HepG2 (cell line): ENCODE data around the gene MT1A. TPM values are rescaled to one million over a fixed set of nuclear protein-coding genes. Genes with fewer than 3 reads are reported as not detected.

Experiments
- ATAC-seq: fragments of 200-7000 bp; cut with Tn5 transposase; 3 replicates; pipeline ENCODE4 v1.9.1; 2020; ENCODE audit warnings: mild to moderate bottlenecking, moderate library complexity
- BruUV-seq: library from RNA; stranded (reverse); fragments of 400-500 nt; replicated peaks from 2 replicates; lab custom pipeline; 2021; lab: Mats Ljungman, UMichigan
- CTCF ChIA-PET: fragments of 300-600 bp; formaldehyde crosslinking; extraction: SDS; loops from one replicate; lab custom pipeline; 2021; ENCODE audit warnings: low total read pairs, inconsistent platforms, low intra/inter-chr PET ratio; lab: Yijun Ruan, JAX
- POLR2A ChIA-PET: fragments of 350-600 bp; sonication (Branson Sonifier 250); formaldehyde crosslinking; loops from one replicate; lab custom pipeline; 2020; ENCODE audit warnings: antibody characterized with exemption, inconsistent platforms; lab: Yijun Ruan, JAX
- DNase-seq: peaks from one replicate; pipeline ENCODE4 v3.0.0-alpha.2; 2015; ENCODE audit warnings: low spot score
- FAIRE-seq: peaks from 3 replicates; lab custom pipeline; 2011; peaks lifted over from hg19 to GRCh38; lab: Jason Lieb, UNC
- H2AFZ ChIP-seq: one replicate; pipeline ENCODE4 v1.6.1; 2011; ENCODE audit warnings: low read length, inconsistent platforms
- H3K27ac ChIP-seq: fragments of 300-600 bp; 3 replicates; pipeline ENCODE4 v1.8.0; 2011; ENCODE audit warnings: mixed run types, mild to moderate bottlenecking, mixed read lengths, low read length, inconsistent platforms; ENCODE audit not compliant: insufficient read depth; ENCODE audit errors: extremely low read length
- H3K27me3 ChIP-seq, 2 experiments: fragments of 200-600 bp in 1 of 2; 2 replicates in 1 of 2; 3 replicates in 1 of 2; pipeline versions ENCODE4 v1.6.0 to v1.8.0; 2011; ENCODE audit warnings: low read length in 2 of 2, mild to moderate bottlenecking in 2 of 2, moderate library complexity in 2 of 2, inconsistent platforms in 1 of 2; ENCODE audit not compliant: insufficient read depth in 2 of 2, control insufficient read depth in 1 of 2
- H3K36me3 ChIP-seq, 2 experiments: fragments of 200-600 bp in 1 of 2; replicated peaks in 1 of 2; 2 replicates in 1 of 2; 3 replicates in 1 of 2; pipeline versions ENCODE4 v1.5.1 to v1.8.0; 2011; ENCODE audit warnings: low read length in 2 of 2, inconsistent platforms in 1 of 2; ENCODE audit not compliant: insufficient read depth in 2 of 2, control insufficient read depth in 1 of 2
- H3K4me1 ChIP-seq: 2 replicates; pipeline ENCODE4 v1.5.1; 2012; ENCODE audit warnings: low read length, inconsistent platforms; ENCODE audit not compliant: insufficient read depth
- H3K4me2 ChIP-seq: 2 replicates; pipeline ENCODE4 v1.6.0; 2011; ENCODE audit warnings: low read depth, low read length, inconsistent platforms
- H3K4me3 ChIP-seq, 3 experiments: fragments of 200-600 bp in 1 of 3; sonication (generic), shearing (Covaris generic) in 1 of 3; replicated peaks in 1 of 3; 2 replicates each; pipeline ENCODE4 v1.5.1; 2011 to 2016; ENCODE audit warnings: low read length in 3 of 3, inconsistent platforms in 2 of 3, low read depth in 2 of 3, mild to moderate bottlenecking in 2 of 3, control low read depth in 1 of 3, mixed read lengths in 1 of 3; ENCODE audit not compliant: insufficient read depth in 1 of 3
- H3K79me2 ChIP-seq: one replicate; pipeline ENCODE4 v1.6.1; 2011; ENCODE audit warnings: low read length, inconsistent platforms; ENCODE audit not compliant: insufficient read depth
- H3K9ac ChIP-seq: 2 replicates; pipeline ENCODE4 v1.6.0; 2011; ENCODE audit warnings: mild to moderate bottlenecking, low read depth, low read length, inconsistent platforms; ENCODE audit not compliant: insufficient read depth
- H3K9me3 ChIP-seq: 2 replicates; pipeline ENCODE4 v1.5.1; 2012; ENCODE audit warnings: mild to moderate bottlenecking, low read length
- H4K20me1 ChIP-seq: 2 replicates; pipeline ENCODE4 v1.6.0; 2011; ENCODE audit warnings: inconsistent platforms, mild to moderate bottlenecking, low read length, moderate library complexity; ENCODE audit not compliant: insufficient read depth
- ARNT2 ChIP-seq: sonication (generic); formaldehyde crosslinking; IDR thresholded peaks from 2 replicates; pipeline ENCODE4 v1.8.0; 2022; ENCODE audit warnings: mild to moderate bottlenecking, low read depth, missing genetic modification reagents, moderate library complexity
- DPF2 ChIP-seq: sonication (generic); formaldehyde crosslinking; IDR thresholded peaks from 2 replicates; pipeline ENCODE4 v1.4.0; 2020; ENCODE audit warnings: mild to moderate bottlenecking, low read depth, missing genetic modification reagents, borderline replicate concordance
- GTF3A ChIP-seq: sonication (generic); formaldehyde crosslinking; conservative IDR thresholded peaks from 2 replicates; pipeline ENCODE4 v1.4.0; 2020; ENCODE audit warnings: mild to moderate bottlenecking, missing genetic modification reagents
- HNRNPK ChIP-seq: fragments of 200-400 bp; formaldehyde crosslinking; IDR thresholded peaks from 2 replicates; pipeline ENCODE4 v1.6.1; 2018; ENCODE audit warnings: low read length, low read depth, moderate library complexity, mild to moderate bottlenecking; ENCODE audit not compliant: poor library complexity, severe bottlenecking
- KDM5B ChIP-seq: sonication (generic); formaldehyde crosslinking; IDR thresholded peaks from 2 replicates; pipeline ENCODE4 v1.4.0; 2020; ENCODE audit warnings: missing genetic modification reagents, mild to moderate bottlenecking, borderline replicate concordance
- NFAT5 ChIP-seq: sonication (generic); formaldehyde crosslinking; IDR thresholded peaks from 2 replicates; pipeline ENCODE4 v1.4.0; 2020; ENCODE audit warnings: missing genetic modification reagents
- PCBP1 ChIP-seq: fragments of 200-400 bp; formaldehyde crosslinking; IDR thresholded peaks from 2 replicates; pipeline ENCODE4 v1.6.1; 2017; ENCODE audit warnings: mild to moderate bottlenecking, low read depth, low read length, borderline replicate concordance
- RBFOX2 ChIP-seq: fragments of 200-400 bp; formaldehyde crosslinking; IDR thresholded peaks from 2 replicates; pipeline ENCODE4 v1.6.1; 2017; ENCODE audit warnings: low read depth, mild to moderate bottlenecking, low read length
- SIN3A ChIP-seq: IDR thresholded peaks from 2 replicates; pipeline ENCODE4 v1.6.1; 2011; ENCODE audit warnings: low read depth, mild to moderate bottlenecking, control low read depth, low read length, borderline replicate concordance
- STAT5B ChIP-seq: sonication (generic); formaldehyde crosslinking; IDR thresholded peaks from 2 replicates; pipeline ENCODE4 v1.4.0; 2020; ENCODE audit warnings: missing genetic modification reagents
- XBP1 ChIP-seq: sonication (generic); formaldehyde crosslinking; IDR thresholded peaks from 2 replicates; pipeline ENCODE4 v1.5.0; 2020; ENCODE audit warnings: missing genetic modification reagents
- XRCC5 ChIP-seq: fragments of 200-400 bp; formaldehyde crosslinking; optimal IDR thresholded peaks from 2 replicates; pipeline ENCODE3; 2017; ENCODE audit warnings: mild to moderate bottlenecking, low read length
- ZNF720 ChIP-seq: sonication (generic); formaldehyde crosslinking; IDR thresholded peaks from 2 replicates; pipeline ENCODE4 v1.4.0; 2020; ENCODE audit warnings: missing genetic modification reagents
- WGBS: methylation state at CpG from one replicate; pipeline ENCODE4 v1.1.6; 2017; ENCODE audit warnings: low lambda C conversion rate; 5-methylcytosine and 5-hydroxymethylcytosine counted together
- in situ Hi-C: cut with HindIII; loops from 2 replicates; pipeline ENCODE4 v1.10.0; 2017; ENCODE audit warnings: low pct_unique_long_range_greater_than_20kb; ENCODE audit not compliant: extremely low pct_ligation_motif_present
- intact Hi-C: fragments of 100-400 bp; cut with micrococcal nuclease; formaldehyde crosslinking; loops from one replicate; pipeline ENCODE4 v1.10.0; 2022; ENCODE audit not compliant: unreplicated experiment
- polyA plus RNA-seq, 8 experiments: library from polyadenylated mRNA; depleted of rRNA in 3 of 8; stranded (reverse) in 7 of 8; unstranded in 1 of 8; fragments of >200 nt; fragmentation: Illumina TruSeq in 4 of 8; extraction: Trizol in 4 of 8; gene quantifications; 2 replicates each; pipeline versions ENCODE4 v1.2.1 to v1.2.3, GENCODE V29; 2011 to 2016; ENCODE audit warnings: low read depth in 4 of 8, missing spikeins in 1 of 8, mixed read lengths in 1 of 8; ENCODE audit not compliant: insufficient read depth in 1 of 8
- total RNA-seq, 5 experiments: library from RNA; depleted of rRNA; stranded (reverse); fragments of >200 nt; fragmentation: Illumina TruSeq; extraction: Trizol; gene quantifications; 2 replicates each; pipeline ENCODE4 v1.2.3, GENCODE V29; 2016; ENCODE audit warnings: low read depth in 1 of 5

Gene MT1A
- total and polyA plus RNA-seq, 2 of the 13 experiments (the other 11 are each of a cell fraction or from before 2014, with no cell fraction given) = 8.3 to 10.4 TPM

GRCh38 chr16:56669840-56670619 is 31.6 kb downstream of the MT1A start:
- H4K20me1 ChIP-seq = no peaks in the 10 kb centered on the region
- H3K4me1 ChIP-seq = peaks cover 27% of the 10 kb centered on the region
- TF ChIP-seq KDM5B (CRISPR knock-in tag) = 0 out of 2 replicates have a peak, but pooled peaks have one; percentile 3
- no peak for TF ChIP-seq PCBP1
- H2AFZ ChIP-seq = no peak overlapping the region
- WGBS = 43% methylated on average over 19 of the region's 19 CpGs
- BruUV-seq = no TSS peak
- H3K4me3 ChIP-seq = no peak overlapping the region
- in situ Hi-C loops (no loop called here), intact Hi-C loops (loop anchor here (5.0 kb wide), 1 partner anchor 192 kb away; no protein-coding TSS in a partner anchor)
- POLR2A ChIA-PET = interaction anchor here (1.1 kb wide), 1 partner anchor 45 kb away, joined by 3 read pairs; the partner anchor contains the start of gene MT1E
- ATAC-seq = no peak
- no peaks in the 10 kb centered on the region for H3K9me3 ChIP-seq
- no peak overlapping the region for H3K9ac ChIP-seq
- H3K4me2 ChIP-seq = no peak overlapping the region
- H3K36me3 ChIP-seq = no peaks in the 10 kb centered on the region
- no peaks in the 10 kb centered on the region for H3K79me2 ChIP-seq
- no peak for DNase-seq
- FAIRE-seq = no peak
- no peak overlapping the region for H3K27ac ChIP-seq
- peaks cover 7 to 43% of the 10 kb centered on the region in 2 experiments for H3K27me3 ChIP-seq
- CTCF ChIA-PET = no interaction called here

- CTCF ChIA-PET = no interaction called here
- TF ChIP-seq NFAT5 (CRISPR knock-in tag) (no peak), ARNT2 (CRISPR knock-in tag) (no peak), XRCC5 (no peak), STAT5B (CRISPR knock-in tag) (no peak), DPF2 (CRISPR knock-in tag) (no peak), SIN3A (no peak), HNRNPK (no peak), RBFOX2 (no peak), GTF3A (no peak), XBP1 (no peak), ZNF720 (no peak)
These were observed 32.1 kb downstream of the MT1A start for GRCh38 chr16:56670620-56670934.

More at GRCh38 chr16:56670620-56670934, 32.1 kb downstream of the MT1A start:
- no TSS peak for BruUV-seq
- no peaks in the 10 kb centered on the region for H3K79me2 ChIP-seq
- FAIRE-seq (no peak), ATAC-seq (no peak), DNase-seq (no peak)
- peaks cover 7 to 48% of the 10 kb centered on the region in 2 experiments for H3K27me3 ChIP-seq
- H3K4me3 ChIP-seq = no peak overlapping the region
- no peaks in the 10 kb centered on the region for H3K9me3 ChIP-seq
- peaks cover 27% of the 10 kb centered on the region for H3K4me1 ChIP-seq
- in situ Hi-C loops = no loop called here
- no peak overlapping the region for H3K4me2 ChIP-seq
- no peaks in the 10 kb centered on the region for H4K20me1 ChIP-seq
- H2AFZ ChIP-seq = no peak overlapping the region
- H3K9ac ChIP-seq = no peak overlapping the region
- H3K36me3 ChIP-seq = no peaks in the 10 kb centered on the region
- 30% methylated on average over 2 of the region's 2 CpGs for WGBS
- POLR2A ChIA-PET = interaction anchor here (1.1 kb wide), 1 partner anchor 45 kb away, joined by 3 read pairs; the partner anchor contains the start of gene MT1E
- no peak overlapping the region for H3K27ac ChIP-seq
- intact Hi-C loops = loop anchor here (5.0 kb wide), 1 partner anchor 192 kb away; no protein-coding TSS in a partner anchor
